NOMO-1 (cell line): ENCODE data around the gene NFKBIB.
"Not testable (repeated sequence)": the region's sequence is repeated elsewhere in the genome, so short reads cannot be mapped to it uniquely, and the experiment has no call there.

Experiments used
- DNase-seq, 2 experiments: peaks; one replicate each; lab custom pipeline; 2025; ENCODE audit not compliant: unreplicated experiment in 2 of 2; lab: John Stamatoyannopoulos, UW

The NFKBIB gene

GRCh38 chr19:38922482-38922881 lies 22.7 kb downstream of the NFKBIB start:
- DNase-seq: no peak

- no peak for DNase-seq
Measured at GRCh38 chr19:38924388-38924787, 24.6 kb downstream of the NFKBIB start.

GRCh38 chr19:38928391-38929001 lies 28.7 kb downstream of the NFKBIB start:
- DNase-seq: no peak

- DNase-seq: peak; percentile 95 to 96
Measured at GRCh38 chr19:38929929-38930775, 30.4 kb downstream of the NFKBIB start, which contains the start of gene SARS2. TSS of gene SARS2 (minus strand) at chr19:38930763. CDS start at chr19:38930736, 27 bp downstream.

GRCh38 chr19:38930776-38931520 lies 31.2 kb downstream of the NFKBIB start, which contains the start of gene MRPS12:
TSS of gene MRPS12 (plus strand) at chr19:38930944. CDS start at chr19:38931295, 351 bp downstream.
- peak; percentile 97 to 99 for DNase-seq

GRCh38 chr19:38931521-38931793 lies 31.7 kb downstream of the NFKBIB start:
- DNase-seq: no peak

GRCh38 chr19:38932425-38933179 lies 32.8 kb downstream of the NFKBIB start:
- peak in 1 of 2 experiments; percentile 24 for DNase-seq

- DNase-seq: no peak
Measured at GRCh38 chr19:38933544-38933943, 33.8 kb downstream of the NFKBIB start.

- no peak for DNase-seq
Measured at GRCh38 chr19:38939957-38940356, 40.2 kb downstream of the NFKBIB start.

- not testable (repeated sequence) for DNase-seq
Measured at GRCh38 chr19:38941466-38941865, 41.7 kb downstream of the NFKBIB start.

- no peak for DNase-seq
Measured at GRCh38 chr19:38941979-38942378, 42.2 kb downstream of the NFKBIB start.

- DNase-seq: no peak
Measured at GRCh38 chr19:38942471-38943181, 42.9 kb downstream of the NFKBIB start.

- no peak for DNase-seq
Measured at GRCh38 chr19:38944981-38945506, 45.3 kb downstream of the NFKBIB start.

- DNase-seq: no peak
Measured at GRCh38 chr19:38945562-38946228, 45.9 kb downstream of the NFKBIB start.

GRCh38 chr19:38946229-38947010 lies 46.7 kb downstream of the NFKBIB start:
- DNase-seq: no peak

- DNase-seq: peak; percentile 40 to 45
Measured at GRCh38 chr19:38949580-38950367, 50.0 kb downstream of the NFKBIB start.

GRCh38 chr19:38951187-38951586 lies 51.4 kb downstream of the NFKBIB start:
- no peak for DNase-seq
